H9 (cell line): ENCODE results near the gene MICB. TPM values are rescaled to one million over a fixed set of nuclear protein-coding genes. Genes with fewer than 3 reads are reported as not detected.

Experiments used
- DNase-seq: peaks from one replicate; pipeline ENCODE4 v3.0.0-alpha.2; 2017
- H2AFZ ChIP-seq: one replicate; pipeline ENCODE4 v1.6.1; 2013; ENCODE audit warnings: mild to moderate bottlenecking, low read length, control low read depth, moderate library complexity
- H2AK5ac ChIP-seq: 2 replicates; pipeline ENCODE4 v1.6.1; 2013; ENCODE audit warnings: low read length, control low read depth, mixed read lengths; ENCODE audit not compliant: insufficient read length
- H2BK120ac ChIP-seq: one replicate; pipeline ENCODE4 v1.6.1; 2013; ENCODE audit warnings: low read depth, mild to moderate bottlenecking, low read length, control low read depth, inconsistent platforms; ENCODE audit not compliant: poor library complexity, severe bottlenecking
- H2BK12ac ChIP-seq: 2 replicates; pipeline ENCODE4 v1.6.1; 2013; ENCODE audit warnings: low read length, control low read depth, mixed read lengths, low read depth; ENCODE audit not compliant: insufficient read length
- H2BK15ac ChIP-seq: 2 replicates; pipeline ENCODE4 v1.6.1; 2013; ENCODE audit warnings: low read depth, low read length, control low read depth
- H2BK20ac ChIP-seq: one replicate; pipeline ENCODE4 v1.6.1; 2013; ENCODE audit warnings: low read depth, mild to moderate bottlenecking, low read length, control low read depth, inconsistent platforms; ENCODE audit not compliant: poor library complexity, severe bottlenecking
- H2BK5ac ChIP-seq: 2 replicates; pipeline ENCODE4 v1.6.1; 2013; ENCODE audit warnings: low read length, control low read depth, mixed read lengths; ENCODE audit not compliant: insufficient read length
- H3K14ac ChIP-seq: 2 replicates; pipeline ENCODE4 v1.6.1; 2013; ENCODE audit warnings: low read length, control low read depth; ENCODE audit not compliant: insufficient read depth
- H3K18ac ChIP-seq: 2 replicates; pipeline ENCODE4 v1.6.1; 2013; ENCODE audit warnings: low read depth, mild to moderate bottlenecking, mixed read lengths, low read length, control low read depth; ENCODE audit not compliant: insufficient read length
- H3K23ac ChIP-seq: 2 replicates; pipeline ENCODE4 v1.6.1; 2013; ENCODE audit warnings: low read length, control low read depth, mixed read lengths, low read depth; ENCODE audit not compliant: insufficient read length
- H3K23me2 ChIP-seq: 2 replicates; pipeline ENCODE4 v1.6.1; 2013; ENCODE audit warnings: low read depth, mild to moderate bottlenecking, mixed read lengths, low read length, control low read depth; ENCODE audit not compliant: insufficient read length, poor library complexity, severe bottlenecking
- H3K27ac ChIP-seq: 2 replicates; pipeline ENCODE4 v1.5.1; 2013; ENCODE audit warnings: low read length, control low read depth, mixed read lengths, low read depth; ENCODE audit not compliant: insufficient read length
- H3K27me3 ChIP-seq: 2 replicates; pipeline ENCODE4 v1.6.1; 2013; ENCODE audit warnings: low read length, control low read depth, inconsistent platforms; ENCODE audit not compliant: insufficient read depth
- H3K4ac ChIP-seq: 2 replicates; pipeline ENCODE4 v1.6.1; 2013; ENCODE audit warnings: low read depth, mild to moderate bottlenecking, control low read depth, inconsistent platforms, low read length, moderate library complexity
- H3K4me1 ChIP-seq: 2 replicates; pipeline ENCODE4 v1.6.1; 2013; ENCODE audit warnings: low read length, control low read depth, inconsistent platforms; ENCODE audit not compliant: insufficient read depth
- H3K4me2 ChIP-seq: 2 replicates; pipeline ENCODE4 v1.6.1; 2013; ENCODE audit warnings: low read length, control low read depth, mixed read lengths; ENCODE audit not compliant: insufficient read length, insufficient read depth
- H3K56ac ChIP-seq: 2 replicates; pipeline ENCODE4 v1.6.1; 2013; ENCODE audit warnings: low read depth, mild to moderate bottlenecking, mixed read lengths, low read length, control low read depth; ENCODE audit not compliant: insufficient read length
- H3K79me1 ChIP-seq: 2 replicates; pipeline ENCODE4 v1.6.1; 2013; ENCODE audit warnings: low read depth, mild to moderate bottlenecking, moderate library complexity, low read length, control low read depth, inconsistent platforms; ENCODE audit not compliant: insufficient read depth, poor library complexity, severe bottlenecking
- H3K79me2 ChIP-seq: 2 replicates; pipeline ENCODE4 v1.6.1; 2013; ENCODE audit warnings: low read length, control low read depth, inconsistent platforms; ENCODE audit not compliant: insufficient read depth
- H3K9ac ChIP-seq: 2 replicates; pipeline ENCODE4 v1.6.1; 2013; ENCODE audit warnings: low read length, control low read depth, mixed read lengths; ENCODE audit not compliant: insufficient read length; ENCODE audit errors: extremely low read depth
- H3K9me3 ChIP-seq: one replicate; pipeline ENCODE4 v1.6.1; 2013; ENCODE audit warnings: low read depth, low read length, inconsistent platforms; ENCODE audit not compliant: control insufficient read depth
- H3T11ph ChIP-seq: one replicate; pipeline ENCODE4 v1.6.1; 2013; ENCODE audit warnings: mild to moderate bottlenecking, low read length, control low read depth, inconsistent platforms
- H4K20me1 ChIP-seq: one replicate; pipeline ENCODE4 v1.6.1; 2013; ENCODE audit not compliant: control insufficient read depth, insufficient read length, insufficient read depth
- H4K5ac ChIP-seq: 2 replicates; pipeline ENCODE4 v1.6.1; 2013; ENCODE audit warnings: low read depth, mild to moderate bottlenecking, mixed read lengths, low read length, control low read depth; ENCODE audit not compliant: insufficient read length
- H4K8ac ChIP-seq: replicated peaks from 2 replicates; pipeline ENCODE4 v1.6.1; 2013; ENCODE audit warnings: low read length, control low read depth, mixed read lengths, low read depth; ENCODE audit not compliant: insufficient read length
- H4K91ac ChIP-seq: 2 replicates; pipeline ENCODE4 v1.6.1; 2013; ENCODE audit warnings: low read depth, mild to moderate bottlenecking, moderate library complexity, mixed read lengths, low read length, control low read depth; ENCODE audit not compliant: insufficient read length
- H3K27ac Mint-ChIP-seq, 3 experiments: 2 replicates in 2 of 3; 3 replicates in 1 of 3; pipeline ENCODE4 v1.8.0; 2020 to 2021; ENCODE audit warnings: mixed read lengths in 3 of 3, mild to moderate bottlenecking in 1 of 3, moderate library complexity in 1 of 3
- H3K27me3 Mint-ChIP-seq: 2 replicates; pipeline ENCODE4 v1.8.0; 2021; ENCODE audit warnings: low read depth, mild to moderate bottlenecking, moderate library complexity, mixed read lengths
- H3K36me3 Mint-ChIP-seq, 3 experiments: 2 replicates in 2 of 3; 3 replicates in 1 of 3; pipeline ENCODE4 v1.8.0; 2020 to 2021; ENCODE audit warnings: low read depth in 3 of 3, mixed read lengths in 3 of 3; ENCODE audit not compliant: insufficient read depth in 1 of 3
- H3K4me1 Mint-ChIP-seq, 2 experiments: 2 replicates each; pipeline ENCODE4 v1.8.0; 2020; ENCODE audit warnings: mixed read lengths in 2 of 2
- H3K4me3 Mint-ChIP-seq, 2 experiments: 2 replicates in 1 of 2; 3 replicates in 1 of 2; pipeline ENCODE4 v1.8.0; 2020 to 2021; ENCODE audit warnings: mild to moderate bottlenecking in 2 of 2, mixed read lengths in 2 of 2, moderate library complexity in 1 of 2
- H3K9me3 Mint-ChIP-seq, 2 experiments: 2 replicates in 1 of 2; 3 replicates in 1 of 2; pipeline ENCODE4 v1.8.0; 2020; ENCODE audit warnings: mild to moderate bottlenecking in 2 of 2, mixed read lengths in 2 of 2, moderate library complexity in 1 of 2
- CTCF ChIP-seq: fragments of 200-600 bp; sonication (generic); conservative IDR thresholded peaks from 3 replicates; pipeline ENCODE4 v1.8.0; 2021; ENCODE audit warnings: antibody characterized with exemption, mild to moderate bottlenecking
- WGBS: extraction: QIAGEN DNeasy Blood & Tissue Kit; methylation state at CpG from one replicate; pipeline ENCODE4 v1.1.7; 2013; ENCODE audit warnings: missing lambda C conversion rate, low lambda C conversion rate, mixed read lengths; ENCODE audit not compliant: insufficient read length; ENCODE audit errors: extremely low coverage; 5-methylcytosine and 5-hydroxymethylcytosine counted together
- total RNA-seq: library from RNA; stranded (reverse); gene quantifications from 2 replicates; pipeline ENCODE4 v1.2.1, GENCODE V29; 2021

MICB gene
- total RNA-seq, 1 experiment from 2014 or later: 6.2 TPM

- no peaks in the 10 kb centered on the region; the same call in 1 of the 2 replicates for H3K79me2 ChIP-seq
These were observed 48.5 kb downstream of the MICB start, which contains the start of gene ATP6V1G2 for GRCh38 chr6:31546339-31546957. TSS of gene ATP6V1G2 (minus strand) at chr6:31546608. CDS start at chr6:31546559, 49 bp downstream.

More at GRCh38 chr6:31546339-31546957, 48.5 kb downstream of the MICB start, which contains the start of gene ATP6V1G2:
- Histone ChIP-seq H3K27me3 (no peaks in the 10 kb centered on the region), H3K14ac (no peak within 1 kb of the TSS), H3K27ac (no peak within 1 kb of the TSS), H4K20me1 (no peaks in the 10 kb centered on the region), H2BK12ac (no peak within 1 kb of the TSS), H3T11ph (no peak within 1 kb of the TSS), H3K9me3 (no peaks in the 10 kb centered on the region), H3K56ac (no peak within 1 kb of the TSS), H3K9ac (peak within 1 kb of the TSS; percentile 12), H3K4ac (no peak within 1 kb of the TSS), H3K18ac (no peak within 1 kb of the TSS), H2BK15ac (no peak within 1 kb of the TSS), H2AFZ (no peak within 1 kb of the TSS), H2BK5ac (no peak within 1 kb of the TSS), H3K4me2 (peak within 1 kb of the TSS; percentile 56), H4K91ac (no peak within 1 kb of the TSS), H3K23ac (no peak within 1 kb of the TSS), H3K79me1 (peaks cover 3% of the 10 kb centered on the region), H2AK5ac (no peak within 1 kb of the TSS), H3K23me2 (no peaks in the 10 kb centered on the region), H4K5ac (no peak within 1 kb of the TSS), H2BK120ac (no peak within 1 kb of the TSS), H4K8ac (no peak within 1 kb of the TSS), H2BK20ac (no peak within 1 kb of the TSS), H3K4me1 (no peaks in the 10 kb centered on the region; the same call in 1 of the 2 replicates)
- Mint-ChIP-seq H3K4me1 (peaks cover 20 to 30% of the 10 kb centered on the region in 2 experiments), H3K27ac (peak within 1 kb of the TSS; percentile 83 to 97 (median 94)), H3K9me3 (no peaks in the 10 kb centered on the region; a peak in 1 of 5 replicates), H3K36me3 (peaks cover 7 to 30% (median 22%) of the 10 kb centered on the region in 3 experiments), H3K4me3 (peak within 1 kb of the TSS; percentile 70 to 84), H3K27me3 (no peaks in the 10 kb centered on the region)
- peak; percentile 96 for TF ChIP-seq CTCF
- DNase-seq: peak; percentile 99
- WGBS: no CpG with 5 or more reads among the region's 11 CpGs
